Vagina (tissue), 2 donors: ENCODE measurements around the gene LRGUK. TPM values are rescaled to one million over a fixed set of nuclear protein-coding genes. Genes with fewer than 3 reads are reported as not detected.

Experiments
- DNase-seq, 2 donors: peaks; one replicate each; pipeline ENCODE4 v3.0.0-alpha.2; 2017; ENCODE audit errors: extremely low spot score in 2 of 2
- H3K27ac ChIP-seq: fragments of 200-600 bp; sonication (generic); one replicate; pipeline ENCODE4 v1.5.1; 2019
- H3K27me3 ChIP-seq: fragments of 200-600 bp; sonication (generic); one replicate; pipeline ENCODE4 v1.5.1; 2019
- H3K36me3 ChIP-seq, 2 donors: fragments of 200-600 bp; sonication (generic); one replicate each; pipeline ENCODE4 v1.5.1; 2017 to 2019
- H3K4me1 ChIP-seq: fragments of 200-600 bp; sonication (generic); one replicate; pipeline ENCODE4 v1.5.1; 2019
- H3K4me3 ChIP-seq, 2 donors: fragments of 200-600 bp; sonication (generic); 1 replicate in 1 of 2; 2 replicates in 1 of 2; pipeline ENCODE4 v1.5.1; 2016 to 2019
- H3K9me3 ChIP-seq: fragments of 200-600 bp; sonication (generic); one replicate; pipeline ENCODE4 v1.5.1; 2019
- CTCF ChIP-seq, 3 experiments: fragments of 450-650 bp in 2 of 3; fragments of 200-600 bp in 1 of 3; sonication (generic) in 1 of 3; IDR thresholded peaks; one replicate each; pipeline ENCODE4 v1.5.1; 2017 to 2019; ENCODE audit warnings: antibody characterized with exemption in 3 of 3, mild to moderate bottlenecking in 2 of 3, moderate library complexity in 2 of 3
- POLR2A ChIP-seq, 2 donors: fragments of 450-650 bp; IDR thresholded peaks; one replicate each; pipeline ENCODE4 v1.6.1; 2017; ENCODE audit warnings: antibody characterized with exemption in 2 of 2, mild to moderate bottlenecking in 2 of 2, moderate library complexity in 2 of 2
- POLR2AphosphoS5 ChIP-seq, 2 donors: sonication (generic); formaldehyde crosslinking; IDR thresholded peaks; one replicate each; pipeline ENCODE4 v1.9.0; 2017; ENCODE audit warnings: antibody characterized with exemption in 2 of 2, mild to moderate bottlenecking in 2 of 2, low read depth in 1 of 2; ENCODE audit not compliant: insufficient read depth in 1 of 2
- intact Hi-C: fragments of 100-400 bp; cut with DNase I; formaldehyde crosslinking; loops from one replicate; pipeline ENCODE4 v1.15.1; 2023
- total RNA-seq: library from RNA; depleted of rRNA; stranded (reverse); fragments of >200 nt; gene quantifications from one replicate; pipeline ENCODE4 v1.2.3, GENCODE V29; 2016

Gene LRGUK
- total RNA-seq, 1 donor from 2014 or later: 2.9 TPM

- Histone ChIP-seq H3K4me1 (peaks cover 17% of the 10 kb centered on the region), H3K27me3 (no peaks in the 10 kb centered on the region), H3K9me3 (no peaks in the 10 kb centered on the region), H3K36me3 (no peaks in the 10 kb centered on the region), H3K4me3 (no peak overlapping the region), H3K27ac (no peak overlapping the region)
- DNase-seq: no peak
- intact Hi-C loops: no loop called here
- TF ChIP-seq CTCF (IDR thresholded peaks at IDR 0.05) (no peak), POLR2A (IDR thresholded peaks at IDR 0.05) (no peak), POLR2AphosphoS5 (IDR thresholded peaks at IDR 0.05; ENCODE audit: insufficient read depth in 1 of 2, low read depth in 1 of 2) (no peak)
Observed at GRCh38 chr7:134126146-134126545, 994 bp upstream of the LRGUK start.

- intact Hi-C loops: no loop called here
Observed at GRCh38 chr7:134126596-134126965, 559 bp upstream of the LRGUK start.

GRCh38 chr7:134128829-134129228 lies 1.7 kb downstream of the LRGUK start:
- intact Hi-C loops: no loop called here
- Histone ChIP-seq H3K27ac (no peak overlapping the region), H3K9me3 (no peaks in the 10 kb centered on the region), H3K27me3 (no peaks in the 10 kb centered on the region), H3K4me1 (peaks cover 17% of the 10 kb centered on the region), H3K36me3 (no peaks in the 10 kb centered on the region), H3K4me3 (no peak overlapping the region)
- no peak for DNase-seq
- TF ChIP-seq CTCF (IDR thresholded peaks at IDR 0.05) (no peak), POLR2AphosphoS5 (IDR thresholded peaks at IDR 0.05; ENCODE audit: insufficient read depth in 1 of 2, low read depth in 1 of 2) (no peak), POLR2A (IDR thresholded peaks at IDR 0.05) (no peak)

More at GRCh38 chr7:134126596-134126965, 559 bp upstream of the LRGUK start:
- no peaks in the 10 kb centered on the region for H3K36me3 ChIP-seq
- H3K27ac ChIP-seq: no peak overlapping the region
- H3K9me3 ChIP-seq: no peaks in the 10 kb centered on the region
- H3K27me3 ChIP-seq: no peaks in the 10 kb centered on the region
- peak overlapping the region; percentile 64 to 69 for H3K4me3 ChIP-seq
- no peak for DNase-seq
- peaks cover 17% of the 10 kb centered on the region for H3K4me1 ChIP-seq
- TF ChIP-seq POLR2A (IDR thresholded peaks at IDR 0.05) (no peak), POLR2AphosphoS5 (IDR thresholded peaks at IDR 0.05; ENCODE audit: insufficient read depth in 1 of 2, low read depth in 1 of 2) (no peak), CTCF (IDR thresholded peaks at IDR 0.05) (no peak)

DNA sequence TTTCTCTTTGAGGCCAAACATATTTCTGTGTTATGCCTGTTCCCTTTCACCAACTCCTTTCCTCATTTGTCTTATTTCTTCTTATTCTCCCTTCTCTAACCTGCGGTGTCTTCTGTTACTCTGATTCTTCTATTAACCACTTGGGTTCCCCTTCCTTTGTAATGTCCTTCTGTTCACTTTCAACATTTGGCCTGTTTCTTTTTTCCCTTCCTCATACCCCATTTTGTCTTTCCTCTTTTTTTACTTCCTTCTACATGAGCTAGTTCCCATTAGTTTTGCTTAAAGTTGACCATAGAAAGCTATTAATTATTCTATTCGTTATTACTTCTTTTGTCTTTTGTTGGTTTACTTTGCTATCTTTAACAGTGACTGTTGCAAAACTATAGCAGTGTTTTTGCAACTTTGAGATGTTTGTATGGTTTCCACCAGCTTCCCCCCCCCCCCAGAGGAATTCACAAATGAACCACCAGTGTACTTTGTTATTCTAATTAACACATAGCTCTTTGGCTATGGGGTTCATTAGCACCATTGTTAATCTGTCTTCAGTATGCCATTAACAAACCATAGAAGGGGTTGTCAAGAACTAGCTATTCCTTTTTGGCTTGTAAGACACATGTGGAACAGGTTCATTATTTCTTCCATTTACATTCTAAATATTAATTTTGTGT lies 2.9 kb downstream of the LRGUK start:
- Histone ChIP-seq H3K4me3 (no peak overlapping the region), H3K9me3 (no peaks in the 10 kb centered on the region), H3K4me1 (peaks cover 17% of the 10 kb centered on the region), H3K27ac (no peak overlapping the region), H3K27me3 (no peaks in the 10 kb centered on the region), H3K36me3 (no peaks in the 10 kb centered on the region)
- intact Hi-C loops: no loop called here
- no peak for DNase-seq
- TF ChIP-seq POLR2AphosphoS5 (IDR thresholded peaks at IDR 0.05; ENCODE audit: insufficient read depth in 1 of 2, low read depth in 1 of 2) (no peak), POLR2A (IDR thresholded peaks at IDR 0.05) (no peak), CTCF (IDR thresholded peaks at IDR 0.05) (no peak)

GRCh38 chr7:134134004-134134403 lies 6.9 kb downstream of the LRGUK start:
- no peak overlapping the region for H3K4me3 ChIP-seq
- H3K9me3 ChIP-seq: no peaks in the 10 kb centered on the region
- H3K27ac ChIP-seq: no peak overlapping the region
- no peak for DNase-seq
- no peaks in the 10 kb centered on the region for H3K36me3 ChIP-seq
- no peak for TF ChIP-seq POLR2A (IDR thresholded peaks at IDR 0.05)
- TF ChIP-seq POLR2AphosphoS5 (IDR thresholded peaks at IDR 0.05; ENCODE audit: insufficient read depth in 1 of 2, low read depth in 1 of 2): no peak
- no peak for TF ChIP-seq CTCF (IDR thresholded peaks at IDR 0.05)
- intact Hi-C loops: no loop called here
- H3K27me3 ChIP-seq: no peaks in the 10 kb centered on the region
- H3K4me1 ChIP-seq: no peaks in the 10 kb centered on the region
